Measurements from ENCODE around the gene LRRC49.
"Not testable (repeated sequence)": the region's sequence is repeated elsewhere in the genome, so short reads cannot be mapped to it uniquely, and the experiment has no call there.

Gene LRRC49

GRCh38 chr15:71042356-71042922, 149.8 kb downstream of the LRRC49 start:
- TF ChIP-seq, protein P1, sequence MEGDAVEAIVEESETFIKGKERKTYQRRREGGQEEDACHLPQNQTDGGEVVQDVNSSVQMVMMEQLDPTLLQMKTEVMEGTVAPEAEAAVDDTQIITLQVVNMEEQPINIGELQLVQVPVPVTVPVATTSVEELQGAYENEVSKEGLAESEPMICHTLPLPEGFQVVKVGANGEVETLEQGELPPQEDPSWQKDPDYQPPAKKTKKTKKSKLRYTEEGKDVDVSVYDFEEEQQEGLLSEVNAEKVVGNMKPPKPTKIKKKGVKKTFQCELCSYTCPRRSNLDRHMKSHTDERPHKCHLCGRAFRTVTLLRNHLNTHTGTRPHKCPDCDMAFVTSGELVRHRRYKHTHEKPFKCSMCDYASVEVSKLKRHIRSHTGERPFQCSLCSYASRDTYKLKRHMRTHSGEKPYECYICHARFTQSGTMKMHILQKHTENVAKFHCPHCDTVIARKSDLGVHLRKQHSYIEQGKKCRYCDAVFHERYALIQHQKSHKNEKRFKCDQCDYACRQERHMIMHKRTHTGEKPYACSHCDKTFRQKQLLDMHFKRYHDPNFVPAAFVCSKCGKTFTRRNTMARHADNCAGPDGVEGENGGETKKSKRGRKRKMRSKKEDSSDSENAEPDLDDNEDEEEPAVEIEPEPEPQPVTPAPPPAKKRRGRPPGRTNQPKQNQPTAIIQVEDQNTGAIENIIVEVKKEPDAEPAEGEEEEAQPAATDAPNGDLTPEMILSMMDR (IDR thresholded peaks at IDR 0.05; ENCODE audit: extremely low read depth, missing control alignments), result no peak
- no peak for DNase-seq (ENCODE audit: low spot score)

DNA sequence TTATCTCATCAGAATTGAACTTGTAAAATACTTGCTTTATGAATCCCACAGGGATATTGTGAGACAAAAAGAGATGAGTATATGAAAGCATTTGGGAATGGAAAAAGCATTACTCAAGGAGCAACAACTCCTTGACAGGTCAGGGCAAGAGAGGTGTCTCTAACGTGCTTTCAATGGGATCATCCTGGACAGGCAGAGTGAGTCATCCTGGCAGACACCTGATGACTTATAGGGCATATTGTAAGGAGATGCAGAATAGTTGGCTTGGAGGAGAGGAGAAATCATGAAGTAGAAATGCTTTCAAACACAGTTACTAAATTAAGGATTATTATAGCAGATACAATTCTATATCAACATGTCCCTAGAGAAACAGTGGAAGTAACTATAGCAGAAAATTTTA, 150.7 kb downstream of the LRRC49 start:
- TF ChIP-seq, protein P1 (IDR thresholded peaks at IDR 0.05; ENCODE audit: extremely low read depth, missing control alignments), result no peak

GRCh38 chr15:71044006-71044405, 151.4 kb downstream of the LRRC49 start:
- no peak for DNase-seq (ENCODE audit: low spot score)
- TF ChIP-seq, protein P1 (IDR thresholded peaks at IDR 0.05; ENCODE audit: extremely low read depth, missing control alignments), result no peak

More for the DNA sequence above, 150.7 kb downstream of the LRRC49 start:
- DNase-seq (ENCODE audit: low spot score), result no peak

GRCh38 chr15:71046146-71046545, 153.5 kb downstream of the LRRC49 start:
- DNase-seq (ENCODE audit: low spot score), result not testable (repeated sequence)

DNA sequence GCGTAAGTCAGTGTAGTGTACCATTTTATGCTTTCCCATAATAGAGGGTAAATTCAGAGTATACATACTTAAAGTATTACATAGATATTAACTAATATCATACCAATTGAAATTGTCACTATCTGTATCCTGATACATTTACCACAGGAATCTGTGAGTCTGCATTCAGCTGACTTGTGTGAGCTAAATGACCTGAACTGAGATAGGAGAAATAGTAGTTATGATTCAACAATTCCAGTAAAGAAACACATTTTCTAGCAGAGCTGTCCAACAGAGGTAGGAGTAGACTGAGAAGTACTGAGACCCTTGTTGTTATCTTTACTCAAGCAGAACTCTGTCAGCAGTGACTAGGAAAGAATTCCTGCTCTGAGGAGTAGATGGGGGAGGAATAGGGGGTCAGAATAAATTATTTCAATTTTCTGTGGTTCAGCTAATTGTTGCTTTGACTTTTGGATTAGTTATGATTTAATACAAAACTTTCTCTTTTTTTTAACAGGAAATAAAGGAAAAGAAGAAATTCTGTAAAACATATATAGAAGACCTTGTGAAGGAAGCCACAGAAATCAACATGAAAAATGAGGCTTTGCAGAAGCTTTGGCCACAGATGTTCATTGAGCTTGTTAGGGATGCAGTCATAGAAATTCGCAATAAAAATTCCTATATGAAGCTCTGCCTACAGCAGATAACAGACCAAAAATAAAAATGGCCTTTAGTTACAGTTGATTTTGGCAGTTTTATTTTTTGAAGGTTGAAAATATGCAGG, 156.5 kb downstream of the LRRC49 start:
- DNase-seq (ENCODE audit: low spot score), result no peak
- TF ChIP-seq, protein P1 (IDR thresholded peaks at IDR 0.05; ENCODE audit: extremely low read depth, missing control alignments), result no peak

DNA sequence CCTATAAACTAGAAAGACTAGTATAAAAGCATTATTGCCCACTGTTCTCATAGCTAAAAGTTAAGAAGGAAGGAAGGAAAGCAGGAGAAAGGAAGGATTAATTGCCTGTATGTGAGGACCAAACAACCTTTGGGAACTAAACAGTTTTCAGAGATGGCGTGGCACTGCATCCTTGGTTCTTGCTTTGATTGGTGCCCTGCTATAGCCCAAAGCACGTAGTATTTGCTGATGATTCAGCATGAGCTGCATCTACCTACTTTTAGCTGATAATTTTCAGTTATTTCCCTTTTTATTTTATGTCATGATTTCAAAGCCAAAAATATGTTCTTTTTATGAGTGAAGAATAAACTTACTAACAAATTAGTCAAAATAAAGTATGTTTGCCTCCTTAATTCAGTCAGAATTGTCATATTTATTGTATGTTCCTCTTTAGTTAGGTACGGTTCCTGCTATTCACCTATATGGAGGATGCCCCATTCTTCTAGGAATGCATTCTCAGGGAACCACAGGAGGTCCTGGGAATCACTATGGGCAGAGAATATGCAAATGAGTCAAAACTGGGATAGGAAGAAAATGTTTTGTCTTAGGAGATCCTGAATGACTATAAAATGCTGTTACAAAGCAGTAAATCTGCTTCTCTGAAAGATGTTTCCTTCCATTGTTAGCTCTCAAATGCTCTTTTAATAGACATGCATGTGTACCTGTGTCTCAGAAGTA, 157.2 kb downstream of the LRRC49 start:
- TF ChIP-seq, protein P1 (IDR thresholded peaks at IDR 0.05; ENCODE audit: extremely low read depth, missing control alignments), result no peak
- no peak for DNase-seq (ENCODE audit: low spot score)

GRCh38 chr15:71050461-71050860, 157.8 kb downstream of the LRRC49 start:
- DNase-seq (ENCODE audit: low spot score), result no peak
- TF ChIP-seq, protein P1 (IDR thresholded peaks at IDR 0.05; ENCODE audit: extremely low read depth, missing control alignments), result no peak

Measured in GM20000 (cell line).